SK-N-SH (cell line): Measurements from ENCODE around the gene PIP5K1B. TPM values are rescaled to one million over a fixed set of nuclear protein-coding genes. Genes with fewer than 3 reads are reported as not detected.

Experiments used
- CTCF ChIA-PET: fragments of 300-600, 350-600 bp; formaldehyde crosslinking; extraction: SDS; loops from one replicate; lab custom pipeline; 2021; lab: Yijun Ruan, JAX
- POLR2A ChIA-PET: fragments of 350-600 bp; sonication (Branson Sonifier 250); formaldehyde crosslinking; extraction: SDS; loops from one replicate; lab custom pipeline; 2020; ENCODE audit warnings: antibody characterized with exemption, inconsistent platforms; lab: Yijun Ruan, JAX
- DNase-seq: peaks from one replicate; pipeline ENCODE4 v3.0.0; 2012
- H2AFZ ChIP-seq: fragments of 200-600 bp; sonication (generic); 2 replicates; pipeline ENCODE4 v1.8.1; 2016; ENCODE audit warnings: antibody characterized with exemption, mild to moderate bottlenecking, low read depth
- H3F3A ChIP-seq: fragments of 200-600 bp; sonication (generic); replicated peaks from 2 replicates; pipeline ENCODE3; 2016; ENCODE audit warnings: antibody characterized with exemption, mild to moderate bottlenecking; ENCODE audit not compliant: insufficient read depth
- H3K27ac ChIP-seq, 2 experiments: fragments of 200-500 bp in 1 of 2; fragments of 200-600 bp in 1 of 2; sonication (Bioruptor generic) in 1 of 2; sonication (generic), shearing (Covaris generic) in 1 of 2; 2 replicates each; pipeline versions ENCODE4 v1.5.1 to v1.6.1; 2014 to 2016; ENCODE audit warnings: low read depth in 2 of 2, inconsistent platforms in 1 of 2, low read length in 1 of 2, mild to moderate bottlenecking in 1 of 2, mixed read lengths in 1 of 2
- H3K27me3 ChIP-seq: fragments of 200-600 bp; sonication (generic), shearing (Covaris generic); 2 replicates; pipeline ENCODE4 v1.6.1; 2016; ENCODE audit warnings: mixed run types; ENCODE audit not compliant: insufficient read depth
- H3K36me3 ChIP-seq, 2 experiments: fragments of 200-500 bp in 1 of 2; fragments of 200-600 bp in 1 of 2; sonication (Bioruptor generic) in 1 of 2; sonication (generic) in 1 of 2; replicated peaks in 1 of 2; 2 replicates each; pipeline versions ENCODE3 to v1.5.1; 2014 to 2016; ENCODE audit warnings: low read length in 1 of 2, mild to moderate bottlenecking in 1 of 2; ENCODE audit not compliant: insufficient read depth in 2 of 2, control insufficient read depth in 1 of 2
- H3K4me1 ChIP-seq, 2 experiments: fragments of 200-500 bp in 1 of 2; fragments of 200-600 bp in 1 of 2; sonication (Bioruptor generic) in 1 of 2; sonication (generic), shearing (Covaris generic) in 1 of 2; 2 replicates each; pipeline versions ENCODE4 v1.5.1 to v1.6.1; 2014 to 2016; ENCODE audit warnings: low read depth in 1 of 2, low read length in 1 of 2, mixed run types in 1 of 2; ENCODE audit not compliant: insufficient read depth in 2 of 2, control insufficient read depth in 1 of 2
- H3K4me2 ChIP-seq: fragments of 200-600 bp; sonication (generic), shearing (Covaris generic); 2 replicates; pipeline ENCODE4 v1.6.1; 2017; ENCODE audit warnings: mixed run types
- H3K4me3 ChIP-seq, 2 experiments: fragments of 200-500 bp in 1 of 2; fragments of 200-600 bp in 1 of 2; sonication (Bioruptor generic) in 1 of 2; sonication (generic), shearing (Covaris generic) in 1 of 2; 2 replicates each; pipeline versions ENCODE4 v1.5.1 to v1.8.1; 2014 to 2016; ENCODE audit warnings: low read depth in 2 of 2, inconsistent platforms in 1 of 2, low read length in 1 of 2, mild to moderate bottlenecking in 1 of 2, mixed read lengths in 1 of 2, moderate library complexity in 1 of 2
- H3K79me2 ChIP-seq: fragments of 200-600 bp; sonication (generic); 2 replicates; pipeline ENCODE4 v1.8.1; 2017; ENCODE audit warnings: mild to moderate bottlenecking; ENCODE audit not compliant: insufficient read depth
- H3K9ac ChIP-seq: fragments of 200-600 bp; sonication (generic); 2 replicates; pipeline ENCODE4 v1.6.1; 2017; ENCODE audit warnings: mixed run types
- H3K9me2 ChIP-seq: fragments of 200-600 bp; sonication (generic); 2 replicates; pipeline ENCODE4 v1.6.1; 2017; ENCODE audit warnings: mixed run types
- H3K9me3 ChIP-seq: fragments of 200-600 bp; sonication (generic); 2 replicates; pipeline ENCODE4 v1.6.1; 2017; ENCODE audit warnings: mixed run types, mild to moderate bottlenecking, moderate library complexity
- H4K20me1 ChIP-seq: fragments of 200-600 bp; sonication (generic); 2 replicates; pipeline ENCODE4 v1.6.1; 2017; ENCODE audit warnings: mild to moderate bottlenecking, mixed run types; ENCODE audit not compliant: insufficient read depth
- ELF1 ChIP-seq: IDR thresholded peaks from 2 replicates; pipeline ENCODE4 v1.4.0; 2012
- GABPA ChIP-seq: IDR thresholded peaks from 2 replicates; pipeline ENCODE4 v1.4.0; 2012; ENCODE audit warnings: low read depth, mild to moderate bottlenecking
- MEF2A ChIP-seq: IDR thresholded peaks from 2 replicates; pipeline ENCODE4 v1.4.0; 2012; ENCODE audit warnings: low read depth, borderline replicate concordance
- RAD21 ChIP-seq: IDR thresholded peaks from 2 replicates; pipeline ENCODE4 v1.6.1; 2012; ENCODE audit warnings: mild to moderate bottlenecking, low read length
- RCOR1 ChIP-seq: fragments of 150-350 bp; IDR thresholded peaks from 2 replicates; pipeline ENCODE4 v1.6.1; 2017; ENCODE audit warnings: antibody characterized with exemption, low read length
- TAF1 ChIP-seq: IDR thresholded peaks from 2 replicates; pipeline ENCODE4 v1.6.1; 2012; ENCODE audit warnings: low read depth, mild to moderate bottlenecking, low read length, moderate library complexity, borderline replicate concordance
- TCF12 ChIP-seq: IDR thresholded peaks from 2 replicates; pipeline ENCODE4 v1.4.0; 2012
- TEAD4 ChIP-seq: IDR thresholded peaks from 2 replicates; pipeline ENCODE4 v1.4.0; 2012; ENCODE audit warnings: mild to moderate bottlenecking, borderline replicate concordance; ENCODE audit not compliant: insufficient read depth
- YY1 ChIP-seq: IDR thresholded peaks from 2 replicates; pipeline ENCODE4 v1.4.0; 2012; ENCODE audit warnings: low read depth, mild to moderate bottlenecking
- WGBS: methylation state at CpG from one replicate; pipeline ENCODE4 v1.1.6; 2017; ENCODE audit warnings: low lambda C conversion rate; 5-methylcytosine and 5-hydroxymethylcytosine counted together
- polyA plus RNA-seq, 3 experiments: library from polyadenylated mRNA; depleted of rRNA; stranded (reverse); fragments of >200 nt; gene quantifications; 2 replicates each; pipeline ENCODE4 v1.2.3, GENCODE V29; 2012
- TF ChIP-seq, protein P1 (sequence below): IDR thresholded peaks from 2 replicates; pipeline ENCODE4 v1.4.0; 2012; ENCODE audit warnings: low read depth, borderline replicate concordance
- TF ChIP-seq, protein P2 (sequence below): fragments of 150-350 bp; IDR thresholded peaks from 2 replicates; pipeline ENCODE4 v1.6.1; 2017; ENCODE audit warnings: antibody characterized with exemption, low read length, low read depth, borderline replicate concordance
- TF ChIP-seq, protein P3 (sequence below): IDR thresholded peaks from 2 replicates; pipeline ENCODE4 v1.6.1; 2012; ENCODE audit warnings: mild to moderate bottlenecking, low read depth, low read length, moderate library complexity
- TF ChIP-seq, protein P4 (sequence below): IDR thresholded peaks from 2 replicates; pipeline ENCODE4 v1.4.0; 2012; ENCODE audit warnings: low read depth, borderline replicate concordance
- TF ChIP-seq, protein P5 (sequence below): fragments of 200-600 bp; sonication (generic); IDR thresholded peaks from 2 replicates; pipeline ENCODE4 v1.6.1; 2017; ENCODE audit warnings: antibody characterized with exemption, mild to moderate bottlenecking, moderate library complexity

The PIP5K1B gene
- polyA plus RNA-seq, 1 of the 3 experiments (the other 2 are of a cell fraction): not detected

DNA sequence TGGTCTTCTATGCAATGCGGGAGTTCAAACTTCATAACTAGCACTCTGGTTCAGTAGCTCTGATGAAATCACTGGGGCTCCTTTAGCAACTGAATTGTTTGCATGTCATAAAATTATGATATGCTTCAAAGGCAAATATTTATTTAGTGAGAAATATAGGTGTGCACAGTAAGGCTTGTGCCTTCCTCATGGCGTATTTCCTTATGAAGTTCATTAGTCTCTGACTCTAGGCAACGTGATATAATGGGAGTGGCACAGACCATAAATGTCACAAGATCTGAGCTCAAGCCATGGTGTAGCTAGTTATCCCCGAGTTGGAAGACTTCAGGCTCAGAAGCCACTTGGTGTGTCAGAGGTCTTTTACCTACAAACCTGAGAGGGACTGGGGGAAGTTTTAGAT, 35.5 kb downstream of the PIP5K1B start:
- H3K9ac ChIP-seq: no peak overlapping the region
- no peaks in the 10 kb centered on the region for H3K9me3 ChIP-seq
- no peaks in the 10 kb centered on the region for H3K9me2 ChIP-seq
- no peaks in the 10 kb centered on the region for H3F3A ChIP-seq
- DNase-seq: no peak
- H3K4me2 ChIP-seq: no peak overlapping the region
- CTCF ChIA-PET: no interaction called here
- H2AFZ ChIP-seq: no peak overlapping the region
- H3K27me3 ChIP-seq: no peaks in the 10 kb centered on the region; the same call in 1 of the 2 replicates
- H3K27ac ChIP-seq: no peak overlapping the region
- H4K20me1 ChIP-seq: no peaks in the 10 kb centered on the region
- H3K79me2 ChIP-seq: no peaks in the 10 kb centered on the region
- H3K36me3 ChIP-seq: no peaks in the 10 kb centered on the region
- POLR2A ChIA-PET: no interaction called here
- 3% methylated on average over 3 of the region's 4 CpGs for WGBS
- no peak overlapping the region for H3K4me3 ChIP-seq
- no peaks in the 10 kb centered on the region for H3K4me1 ChIP-seq
- TF ChIP-seq, protein P1, sequence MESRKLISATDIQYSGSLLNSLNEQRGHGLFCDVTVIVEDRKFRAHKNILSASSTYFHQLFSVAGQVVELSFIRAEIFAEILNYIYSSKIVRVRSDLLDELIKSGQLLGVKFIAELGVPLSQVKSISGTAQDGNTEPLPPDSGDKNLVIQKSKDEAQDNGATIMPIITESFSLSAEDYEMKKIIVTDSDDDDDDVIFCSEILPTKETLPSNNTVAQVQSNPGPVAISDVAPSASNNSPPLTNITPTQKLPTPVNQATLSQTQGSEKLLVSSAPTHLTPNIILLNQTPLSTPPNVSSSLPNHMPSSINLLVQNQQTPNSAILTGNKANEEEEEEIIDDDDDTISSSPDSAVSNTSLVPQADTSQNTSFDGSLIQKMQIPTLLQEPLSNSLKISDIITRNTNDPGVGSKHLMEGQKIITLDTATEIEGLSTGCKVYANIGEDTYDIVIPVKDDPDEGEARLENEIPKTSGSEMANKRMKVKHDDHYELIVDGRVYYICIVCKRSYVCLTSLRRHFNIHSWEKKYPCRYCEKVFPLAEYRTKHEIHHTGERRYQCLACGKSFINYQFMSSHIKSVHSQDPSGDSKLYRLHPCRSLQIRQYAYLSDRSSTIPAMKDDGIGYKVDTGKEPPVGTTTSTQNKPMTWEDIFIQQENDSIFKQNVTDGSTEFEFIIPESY: no peak
- no peak for TF ChIP-seq TCF12
- no peak for TF ChIP-seq GABPA
- TF ChIP-seq, protein P2, sequence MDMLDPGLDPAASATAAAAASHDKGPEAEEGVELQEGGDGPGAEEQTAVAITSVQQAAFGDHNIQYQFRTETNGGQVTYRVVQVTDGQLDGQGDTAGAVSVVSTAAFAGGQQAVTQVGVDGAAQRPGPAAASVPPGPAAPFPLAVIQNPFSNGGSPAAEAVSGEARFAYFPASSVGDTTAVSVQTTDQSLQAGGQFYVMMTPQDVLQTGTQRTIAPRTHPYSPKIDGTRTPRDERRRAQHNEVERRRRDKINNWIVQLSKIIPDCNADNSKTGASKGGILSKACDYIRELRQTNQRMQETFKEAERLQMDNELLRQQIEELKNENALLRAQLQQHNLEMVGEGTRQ: no peak

DNA sequence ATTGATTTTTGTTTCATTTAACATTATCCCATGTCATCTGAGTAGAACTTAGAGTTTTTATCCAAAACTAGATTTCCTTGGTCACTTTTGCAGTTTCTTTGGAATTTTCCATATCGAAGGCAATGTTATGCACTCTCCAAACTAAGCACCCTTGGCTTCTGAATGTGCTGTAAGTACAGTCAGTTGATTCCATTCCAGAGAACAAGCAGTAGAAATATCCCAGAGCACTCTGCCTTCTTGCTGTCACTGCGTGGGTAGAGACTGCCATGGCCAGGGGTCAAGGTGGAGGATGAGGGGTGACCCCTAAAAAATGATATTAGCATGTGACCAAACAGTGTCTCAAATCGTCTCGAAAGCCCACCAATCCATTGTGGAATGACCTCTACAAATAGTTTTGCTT, 36.2 kb downstream of the PIP5K1B start:
- DNase-seq: no peak
- Histone ChIP-seq H4K20me1 (no peaks in the 10 kb centered on the region), H2AFZ (no peak overlapping the region), H3K4me2 (no peak overlapping the region), H3K79me2 (no peaks in the 10 kb centered on the region), H3F3A (no peaks in the 10 kb centered on the region), H3K9ac (no peak overlapping the region), H3K36me3 (no peaks in the 10 kb centered on the region), H3K27me3 (no peaks in the 10 kb centered on the region; the same call in 1 of the 2 replicates), H3K27ac (no peak overlapping the region), H3K4me1 (no peaks in the 10 kb centered on the region), H3K4me3 (no peak overlapping the region), H3K9me3 (no peaks in the 10 kb centered on the region), H3K9me2 (no peaks in the 10 kb centered on the region)
- WGBS: 0% methylated on average over 4 of the region's 4 CpGs
- ChIA-PET CTCF (no interaction called here), POLR2A (no interaction called here)
- TF ChIP-seq TAF1 (no peak), RCOR1 (no peak), YY1 (no peak), MEF2A (no peak), RAD21 (no peak), TEAD4 (no peak), ELF1 (no peak)
- TF ChIP-seq, protein P3, sequence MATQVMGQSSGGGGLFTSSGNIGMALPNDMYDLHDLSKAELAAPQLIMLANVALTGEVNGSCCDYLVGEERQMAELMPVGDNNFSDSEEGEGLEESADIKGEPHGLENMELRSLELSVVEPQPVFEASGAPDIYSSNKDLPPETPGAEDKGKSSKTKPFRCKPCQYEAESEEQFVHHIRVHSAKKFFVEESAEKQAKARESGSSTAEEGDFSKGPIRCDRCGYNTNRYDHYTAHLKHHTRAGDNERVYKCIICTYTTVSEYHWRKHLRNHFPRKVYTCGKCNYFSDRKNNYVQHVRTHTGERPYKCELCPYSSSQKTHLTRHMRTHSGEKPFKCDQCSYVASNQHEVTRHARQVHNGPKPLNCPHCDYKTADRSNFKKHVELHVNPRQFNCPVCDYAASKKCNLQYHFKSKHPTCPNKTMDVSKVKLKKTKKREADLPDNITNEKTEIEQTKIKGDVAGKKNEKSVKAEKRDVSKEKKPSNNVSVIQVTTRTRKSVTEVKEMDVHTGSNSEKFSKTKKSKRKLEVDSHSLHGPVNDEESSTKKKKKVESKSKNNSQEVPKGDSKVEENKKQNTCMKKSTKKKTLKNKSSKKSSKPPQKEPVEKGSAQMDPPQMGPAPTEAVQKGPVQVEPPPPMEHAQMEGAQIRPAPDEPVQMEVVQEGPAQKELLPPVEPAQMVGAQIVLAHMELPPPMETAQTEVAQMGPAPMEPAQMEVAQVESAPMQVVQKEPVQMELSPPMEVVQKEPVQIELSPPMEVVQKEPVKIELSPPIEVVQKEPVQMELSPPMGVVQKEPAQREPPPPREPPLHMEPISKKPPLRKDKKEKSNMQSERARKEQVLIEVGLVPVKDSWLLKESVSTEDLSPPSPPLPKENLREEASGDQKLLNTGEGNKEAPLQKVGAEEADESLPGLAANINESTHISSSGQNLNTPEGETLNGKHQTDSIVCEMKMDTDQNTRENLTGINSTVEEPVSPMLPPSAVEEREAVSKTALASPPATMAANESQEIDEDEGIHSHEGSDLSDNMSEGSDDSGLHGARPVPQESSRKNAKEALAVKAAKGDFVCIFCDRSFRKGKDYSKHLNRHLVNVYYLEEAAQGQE: no peak
- TF ChIP-seq, protein P2: no peak
- TF ChIP-seq, protein P4, sequence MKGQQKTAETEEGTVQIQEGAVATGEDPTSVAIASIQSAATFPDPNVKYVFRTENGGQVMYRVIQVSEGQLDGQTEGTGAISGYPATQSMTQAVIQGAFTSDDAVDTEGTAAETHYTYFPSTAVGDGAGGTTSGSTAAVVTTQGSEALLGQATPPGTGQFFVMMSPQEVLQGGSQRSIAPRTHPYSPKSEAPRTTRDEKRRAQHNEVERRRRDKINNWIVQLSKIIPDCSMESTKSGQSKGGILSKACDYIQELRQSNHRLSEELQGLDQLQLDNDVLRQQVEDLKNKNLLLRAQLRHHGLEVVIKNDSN: no peak
- TF ChIP-seq, protein P1: no peak
- TF ChIP-seq, protein P5, sequence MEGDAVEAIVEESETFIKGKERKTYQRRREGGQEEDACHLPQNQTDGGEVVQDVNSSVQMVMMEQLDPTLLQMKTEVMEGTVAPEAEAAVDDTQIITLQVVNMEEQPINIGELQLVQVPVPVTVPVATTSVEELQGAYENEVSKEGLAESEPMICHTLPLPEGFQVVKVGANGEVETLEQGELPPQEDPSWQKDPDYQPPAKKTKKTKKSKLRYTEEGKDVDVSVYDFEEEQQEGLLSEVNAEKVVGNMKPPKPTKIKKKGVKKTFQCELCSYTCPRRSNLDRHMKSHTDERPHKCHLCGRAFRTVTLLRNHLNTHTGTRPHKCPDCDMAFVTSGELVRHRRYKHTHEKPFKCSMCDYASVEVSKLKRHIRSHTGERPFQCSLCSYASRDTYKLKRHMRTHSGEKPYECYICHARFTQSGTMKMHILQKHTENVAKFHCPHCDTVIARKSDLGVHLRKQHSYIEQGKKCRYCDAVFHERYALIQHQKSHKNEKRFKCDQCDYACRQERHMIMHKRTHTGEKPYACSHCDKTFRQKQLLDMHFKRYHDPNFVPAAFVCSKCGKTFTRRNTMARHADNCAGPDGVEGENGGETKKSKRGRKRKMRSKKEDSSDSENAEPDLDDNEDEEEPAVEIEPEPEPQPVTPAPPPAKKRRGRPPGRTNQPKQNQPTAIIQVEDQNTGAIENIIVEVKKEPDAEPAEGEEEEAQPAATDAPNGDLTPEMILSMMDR: no peak
